HG03521 (cell line): ENCODE results near the gene RPS2.
A peak's percentile ranks its signal among the peaks of the same experiment; 100 is the strongest.
"Not testable (repeated sequence)": the region's sequence is repeated elsewhere in the genome, so short reads cannot be mapped to it uniquely, and the experiment has no call there.

Experiments used
- ATAC-seq: cut with Tn5 transposase; IDR thresholded peaks from one replicate; pipeline ENCODE4 v1.9.1; 2021; ENCODE audit warnings: mild to moderate bottlenecking, moderate library complexity; ENCODE audit not compliant: unreplicated experiment

Gene RPS2

DNA sequence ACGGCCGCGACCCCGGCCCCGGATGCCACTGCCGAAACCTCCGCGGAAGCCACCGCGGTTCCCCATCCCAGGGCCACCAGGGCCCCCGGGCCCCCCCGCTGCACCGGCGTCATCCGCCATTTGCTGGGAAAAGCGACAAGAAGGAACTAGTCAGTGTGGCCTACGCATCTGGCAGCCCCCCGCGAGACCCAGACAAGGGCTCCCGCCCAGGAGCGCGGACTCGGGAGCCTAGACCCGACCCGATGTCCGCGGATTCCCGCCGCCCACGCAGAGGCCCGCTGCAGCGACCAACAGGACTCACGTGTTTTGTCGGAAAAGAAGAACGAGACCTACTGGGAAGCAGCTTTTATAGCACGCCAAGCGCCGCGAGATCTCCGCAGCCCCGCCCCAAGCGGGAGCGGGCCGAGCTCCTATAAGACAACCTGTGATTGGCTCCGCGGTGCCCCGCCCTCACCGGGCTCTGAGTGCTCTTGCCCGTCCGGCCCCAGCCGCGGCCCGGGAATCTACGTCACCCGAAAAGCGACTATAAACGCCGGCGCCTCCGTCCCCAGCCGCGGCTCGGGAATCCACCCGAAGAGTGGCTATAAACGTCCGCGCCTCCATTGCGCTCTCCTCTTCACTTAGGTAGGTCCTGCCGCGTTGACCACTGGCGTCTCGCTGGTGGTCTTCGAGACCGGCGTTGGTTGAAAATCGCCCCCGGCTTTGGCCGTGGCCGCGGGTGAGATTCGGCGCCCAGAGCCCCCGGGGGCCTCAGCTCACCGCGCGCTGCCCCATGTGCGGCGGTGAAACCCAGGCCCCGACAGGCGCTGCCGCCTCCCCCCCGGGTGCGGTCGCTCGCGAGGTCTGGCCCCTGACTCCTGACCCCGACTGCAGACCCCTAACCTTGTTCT lies at the start of gene RPS2:
TSS of gene RPS2 (minus strand) at position 321 of the 890 bp plus-strand sequence. CDS start at position 120, 201 bp downstream.
- ATAC-seq, result peak; percentile 84

DNA sequence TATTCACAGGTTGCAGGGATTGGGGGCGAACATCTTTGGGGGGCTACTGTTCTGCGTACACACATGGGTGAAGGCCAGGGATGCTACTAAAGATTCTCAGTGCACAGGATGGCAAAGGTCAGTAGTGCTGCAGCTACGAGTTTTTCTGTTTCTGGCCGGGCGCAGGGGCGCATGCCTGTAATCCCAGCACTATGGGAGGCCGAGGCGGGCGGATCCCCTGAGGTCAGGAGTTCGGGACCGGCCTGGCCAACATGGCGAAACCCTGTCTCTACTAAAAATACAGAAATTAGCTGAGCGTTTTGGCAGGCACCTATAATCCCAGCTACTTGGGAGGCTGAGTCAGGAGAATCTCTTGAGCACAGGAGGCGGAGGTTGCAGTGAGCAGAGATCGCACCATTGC lies 48.9 kb upstream of the RPS2 start:
- ATAC-seq, result no peak

DNA sequence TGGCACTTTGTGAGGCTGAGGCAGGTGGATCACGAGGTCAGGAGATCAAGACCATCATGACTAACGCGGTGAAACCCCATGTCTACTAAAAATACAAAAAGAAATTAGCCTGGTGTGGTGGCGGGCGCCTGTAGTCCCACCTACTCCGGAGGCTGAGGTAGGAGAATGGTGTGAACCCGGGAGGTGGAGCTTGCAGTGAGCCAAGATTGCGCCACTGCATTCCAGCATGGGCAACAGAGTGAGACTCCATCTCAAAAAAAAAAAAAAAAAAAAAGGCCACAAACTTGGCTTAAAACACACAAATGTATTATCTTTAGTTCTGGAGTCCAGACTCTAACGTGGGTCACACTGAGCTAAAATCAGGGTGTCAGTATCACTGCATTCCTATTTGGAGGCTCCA lies 47.1 kb upstream of the RPS2 start:
- not testable (repeated sequence) for ATAC-seq

DNA sequence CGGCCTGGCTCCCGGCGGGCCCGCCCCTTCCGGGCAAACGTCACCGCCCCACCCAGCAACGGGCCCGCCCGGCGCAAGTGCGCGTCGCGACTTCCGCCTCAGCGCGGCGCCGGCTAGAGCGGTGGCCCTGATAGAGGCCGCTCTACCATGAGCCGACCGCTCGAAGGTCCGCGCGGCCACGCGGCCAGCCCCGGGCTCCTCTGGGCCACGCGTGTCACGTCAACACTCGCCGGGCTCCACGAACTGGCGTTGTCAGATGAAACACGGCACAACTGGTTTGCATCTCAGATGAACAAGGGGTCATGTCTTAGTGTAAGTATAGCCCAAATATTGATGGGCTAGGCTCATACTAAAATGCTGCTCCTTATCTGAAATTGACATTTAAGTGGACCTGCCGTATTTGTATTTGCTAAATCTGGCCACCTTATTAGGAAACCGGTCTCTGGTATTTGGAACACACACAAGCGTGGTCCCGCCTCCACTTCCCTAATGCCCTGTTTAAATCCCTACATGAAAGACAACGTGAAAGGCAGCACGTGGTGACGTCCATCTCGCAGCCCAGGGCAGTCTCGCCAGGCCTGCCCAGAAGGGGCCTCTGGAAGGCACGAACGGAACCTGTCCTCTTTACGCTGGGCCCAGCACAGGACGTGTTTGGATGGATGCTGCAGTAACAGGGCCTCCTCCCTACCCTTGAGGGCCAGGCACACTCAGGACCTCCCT lies 45.3 kb upstream of the RPS2 start, which contains the start of gene ZNF598:
TSS of gene ZNF598 (minus strand) at position 31 of the 720 bp plus-strand sequence.
- ATAC-seq, result peak; percentile 86

DNA sequence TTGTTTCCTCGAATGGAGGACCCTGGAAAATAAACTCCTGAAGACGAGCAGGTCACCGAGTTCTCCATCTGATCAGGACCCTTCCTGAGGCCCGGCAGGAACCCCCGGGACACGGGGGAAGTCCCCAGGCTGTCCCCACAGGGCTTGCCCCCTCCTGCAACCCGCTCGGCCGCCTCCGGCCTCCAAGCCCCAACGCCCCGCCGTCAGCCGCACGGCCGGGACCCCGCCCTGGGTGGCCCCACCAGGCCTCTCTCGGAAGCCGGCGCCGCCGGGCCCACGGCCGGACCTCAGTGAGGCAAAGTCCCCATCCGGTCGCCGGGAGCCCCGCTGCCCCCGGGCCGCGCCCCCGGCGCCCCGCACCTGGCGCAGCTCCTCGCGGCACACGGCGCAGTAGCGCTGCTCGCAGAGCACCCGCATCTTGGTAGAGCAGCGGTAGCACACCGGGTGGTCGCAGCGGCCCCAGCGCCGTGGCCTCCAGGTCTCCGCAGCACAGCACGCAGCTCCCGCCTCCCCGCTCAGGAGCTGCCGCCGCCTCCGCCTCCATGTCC lies 44.6 kb upstream of the RPS2 start:
- ATAC-seq, result peak; percentile 15

DNA sequence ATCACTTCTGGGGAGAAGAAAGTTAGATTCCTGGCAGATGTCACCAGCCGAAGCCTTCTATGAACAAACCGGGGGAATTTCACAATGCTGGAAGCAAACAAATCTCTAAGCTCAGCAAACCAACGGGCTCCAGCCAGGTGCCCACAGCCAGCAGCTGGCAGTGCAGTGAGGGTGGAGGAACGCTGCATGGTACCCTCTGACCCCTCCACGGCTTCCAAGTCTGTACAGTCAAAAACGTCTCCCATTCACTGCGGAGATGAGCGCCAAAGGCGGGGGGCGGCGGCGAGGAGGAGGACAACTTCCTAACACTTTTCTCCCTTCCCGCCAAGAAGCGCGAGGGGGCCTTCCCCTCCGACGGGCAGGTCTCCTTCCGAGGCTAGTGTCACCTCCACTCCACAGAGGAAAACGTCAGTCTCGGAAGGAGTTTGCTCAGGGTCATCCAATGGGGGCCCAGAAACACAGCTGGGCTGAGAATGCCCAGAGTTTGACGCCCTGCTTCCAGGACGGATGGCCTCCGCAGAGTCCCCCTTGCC lies 44.1 kb upstream of the RPS2 start:
- ATAC-seq, result no peak

DNA sequence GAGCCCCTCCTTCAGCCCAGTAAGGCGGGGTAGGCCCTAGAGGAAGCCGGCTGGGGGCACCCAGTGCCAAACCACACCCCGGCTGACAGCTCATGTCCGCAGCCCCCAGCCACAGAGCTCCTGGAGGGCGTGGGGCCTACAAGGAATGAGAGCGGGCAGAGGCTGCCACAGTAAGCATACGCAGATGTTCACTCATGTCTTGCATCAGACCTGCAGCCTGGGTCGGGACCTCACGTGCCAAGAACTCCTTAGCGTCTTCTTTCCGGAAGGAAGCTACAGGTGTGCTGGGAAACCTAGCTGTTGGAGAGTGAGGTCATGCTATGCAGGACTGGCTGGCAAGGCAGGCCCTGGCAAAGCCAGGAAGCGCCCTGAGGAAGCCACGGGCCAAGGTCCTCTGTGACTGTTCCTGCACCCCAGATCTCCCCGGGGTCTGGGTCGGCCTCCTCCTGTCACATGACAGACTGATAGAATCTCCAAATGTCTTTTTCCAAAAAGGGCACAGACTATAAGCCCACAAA lies 43.4 kb upstream of the RPS2 start:
- no peak for ATAC-seq

DNA sequence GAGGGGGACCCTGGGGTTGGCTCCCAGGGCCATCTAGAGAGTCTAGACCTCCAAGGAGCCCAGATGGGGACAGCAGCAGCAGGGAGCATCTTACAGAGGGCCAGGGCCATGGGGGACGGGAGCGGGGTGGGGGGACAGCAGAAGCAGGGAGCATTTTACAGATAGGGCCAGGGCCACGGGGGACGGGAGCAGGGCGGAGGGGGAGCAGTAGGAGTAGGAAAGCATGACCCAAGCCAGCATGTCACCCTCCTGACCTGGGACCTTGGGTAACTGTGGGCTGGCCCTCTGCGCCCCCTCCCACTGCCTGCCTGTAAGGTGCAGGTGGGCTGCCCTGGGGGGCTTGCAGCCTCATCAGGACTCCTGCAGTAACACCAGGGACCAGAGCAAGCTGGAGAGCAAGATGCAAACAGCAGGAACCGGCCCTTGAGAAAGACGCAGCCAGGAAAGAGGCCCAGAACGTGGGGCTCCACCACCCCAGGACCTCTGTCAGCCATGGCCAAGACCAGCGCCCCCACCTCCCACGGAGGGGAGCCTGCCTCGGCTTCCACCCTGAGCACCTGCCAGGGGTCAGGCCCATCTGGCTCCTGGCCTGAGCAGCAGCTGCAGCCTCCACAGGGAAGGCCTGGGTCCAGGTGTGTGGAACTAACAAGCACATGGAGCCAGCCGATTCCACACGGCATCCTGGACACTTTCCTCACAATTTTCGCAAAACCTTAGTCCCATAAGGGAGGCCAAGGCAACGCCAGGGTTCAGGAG lies 42.6 kb upstream of the RPS2 start:
- ATAC-seq, result no peak

DNA sequence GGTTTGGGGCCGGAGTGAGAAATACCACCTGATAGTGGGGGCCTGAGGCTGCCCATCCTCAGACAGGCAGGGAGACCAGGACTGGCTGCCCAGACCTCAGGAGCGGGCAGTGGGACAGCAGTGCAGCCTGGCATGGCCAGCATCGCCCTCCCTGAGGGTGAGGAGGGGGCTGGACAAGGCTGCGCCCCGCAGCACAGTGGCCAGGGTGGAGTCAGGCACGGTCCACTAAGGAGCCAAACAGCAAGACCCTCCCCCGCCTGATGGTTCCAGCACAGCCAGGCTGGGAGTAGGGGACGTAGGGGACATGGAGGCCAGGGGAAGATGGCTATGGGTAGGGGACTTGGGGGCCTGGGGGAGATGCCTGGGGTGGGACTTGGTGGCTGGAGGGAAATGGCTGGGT lies 41.7 kb upstream of the RPS2 start:
- ATAC-seq, result no peak

DNA sequence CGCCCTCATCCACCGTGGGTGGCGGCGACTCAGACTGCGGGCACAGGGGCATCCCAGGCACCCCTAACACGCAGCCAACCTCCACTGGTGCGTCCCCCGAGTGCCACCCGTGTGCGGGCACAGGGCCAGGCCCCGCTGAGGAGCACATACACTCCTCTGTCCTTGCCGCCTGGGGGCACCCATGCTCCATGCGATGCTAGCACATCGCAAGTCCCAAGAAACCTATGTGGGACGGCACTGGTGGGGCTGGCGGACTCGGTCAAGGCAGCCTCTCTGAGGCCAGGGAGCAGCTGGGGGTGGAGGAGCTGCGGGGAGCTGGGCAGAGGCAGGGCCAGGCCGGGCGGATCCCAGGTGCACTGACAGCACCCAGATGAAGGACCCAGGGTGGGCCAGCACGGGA lies 41.0 kb upstream of the RPS2 start:
- no peak for ATAC-seq

DNA sequence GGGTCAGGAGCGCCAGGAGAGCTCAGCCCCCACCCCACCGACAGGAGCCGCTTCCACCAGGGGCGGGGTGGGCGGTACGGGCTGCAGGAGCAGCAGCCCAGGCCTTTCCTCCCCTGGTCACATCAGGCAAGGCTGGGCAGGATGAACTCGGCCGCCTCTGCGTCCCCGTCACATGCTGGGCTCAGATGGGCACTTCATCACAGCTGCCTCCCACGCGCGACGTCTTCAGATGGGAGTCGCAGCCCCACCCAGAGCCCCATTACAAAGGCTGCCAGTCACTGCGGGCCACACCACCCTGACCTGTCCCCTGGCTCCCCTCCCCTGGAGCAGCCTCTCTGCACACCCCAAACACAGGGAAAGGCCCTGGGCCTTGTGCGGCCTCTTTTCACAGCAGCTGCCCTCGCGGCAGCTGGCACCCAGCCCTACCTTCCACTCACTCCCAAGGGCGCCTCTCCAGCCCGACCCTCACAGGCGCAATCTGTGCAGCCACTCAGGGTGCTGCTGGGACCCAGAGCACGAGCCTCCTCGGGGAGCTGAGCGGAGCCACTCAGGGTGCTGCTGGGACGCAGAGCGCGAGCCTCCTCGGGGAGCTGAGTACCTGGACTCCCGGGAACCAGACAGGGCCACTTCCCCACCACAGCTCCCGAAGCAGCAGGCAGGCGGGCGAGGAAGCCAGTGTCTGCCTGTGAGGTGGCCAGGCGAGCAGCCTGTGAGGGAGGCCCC lies 40.3 kb upstream of the RPS2 start:
- ATAC-seq, result no peak

DNA sequence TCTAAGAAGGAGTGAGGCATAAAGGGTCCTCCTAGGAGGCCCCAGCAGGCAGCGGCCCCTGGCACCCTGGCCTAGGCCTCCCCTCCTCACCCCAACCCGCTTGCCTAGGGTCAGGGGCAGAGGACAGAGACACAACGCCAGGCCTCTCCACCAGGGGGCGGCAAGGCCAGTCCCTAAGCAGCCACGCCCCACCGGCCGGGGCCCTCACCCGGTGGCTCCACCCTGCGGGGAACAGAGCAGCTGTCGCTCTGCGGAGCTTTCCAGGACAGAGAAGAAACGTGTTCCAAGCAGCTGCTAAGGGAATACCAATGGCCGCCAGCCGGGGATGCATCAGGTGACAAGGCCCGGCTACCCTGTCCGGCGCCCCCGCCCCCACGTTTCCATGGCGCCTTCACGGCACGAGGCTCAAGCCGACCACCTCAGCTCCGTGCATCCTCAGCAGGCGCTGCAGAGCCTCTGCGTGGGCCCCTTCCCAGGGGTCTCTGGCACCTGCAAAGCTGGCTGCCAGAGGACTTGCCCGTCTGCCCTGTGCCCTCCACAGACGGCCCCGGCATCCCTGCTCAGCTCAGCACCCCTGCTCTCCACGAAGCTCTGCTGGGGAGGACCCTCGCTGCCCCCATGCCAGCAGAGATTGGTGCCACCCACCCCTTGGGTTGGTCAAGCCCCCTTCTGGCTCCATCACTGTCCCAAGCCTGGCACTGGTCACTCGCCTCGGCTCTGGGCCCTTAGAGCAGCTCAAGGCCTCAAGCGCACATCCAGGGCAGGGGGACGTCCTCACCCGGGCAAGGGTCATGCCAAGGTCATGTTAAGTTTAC lies 39.4 kb upstream of the RPS2 start:
- ATAC-seq, result peak; percentile 68

DNA sequence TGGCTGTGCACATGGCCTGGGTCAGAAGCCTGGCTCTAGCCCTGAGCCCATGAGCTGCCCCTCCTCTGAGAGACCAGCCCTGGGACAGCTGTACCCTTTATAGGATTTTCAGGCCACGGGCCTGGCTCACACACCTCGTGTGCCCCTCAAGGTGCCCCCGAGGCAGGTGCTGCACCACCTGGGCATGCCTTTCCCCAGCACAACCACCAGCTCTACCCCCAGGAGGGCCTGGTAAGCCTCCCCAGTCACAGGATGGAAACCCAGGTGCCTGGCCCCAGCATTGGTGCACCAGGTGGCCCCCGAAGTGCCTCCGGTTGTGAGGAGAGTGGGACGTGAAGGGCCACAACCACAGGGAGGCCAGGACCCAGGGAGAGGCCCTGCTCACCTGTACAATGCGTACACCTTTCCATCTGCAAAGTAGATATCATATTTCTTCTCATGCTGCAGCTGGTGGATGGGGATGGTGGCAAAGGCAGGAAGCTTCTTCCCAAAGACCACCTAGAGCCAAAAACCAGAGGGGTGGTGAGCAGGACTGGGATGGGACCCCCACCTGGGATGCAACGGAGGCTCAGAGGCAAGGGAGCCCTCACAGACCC lies 38.7 kb upstream of the RPS2 start:
- no peak for ATAC-seq

DNA sequence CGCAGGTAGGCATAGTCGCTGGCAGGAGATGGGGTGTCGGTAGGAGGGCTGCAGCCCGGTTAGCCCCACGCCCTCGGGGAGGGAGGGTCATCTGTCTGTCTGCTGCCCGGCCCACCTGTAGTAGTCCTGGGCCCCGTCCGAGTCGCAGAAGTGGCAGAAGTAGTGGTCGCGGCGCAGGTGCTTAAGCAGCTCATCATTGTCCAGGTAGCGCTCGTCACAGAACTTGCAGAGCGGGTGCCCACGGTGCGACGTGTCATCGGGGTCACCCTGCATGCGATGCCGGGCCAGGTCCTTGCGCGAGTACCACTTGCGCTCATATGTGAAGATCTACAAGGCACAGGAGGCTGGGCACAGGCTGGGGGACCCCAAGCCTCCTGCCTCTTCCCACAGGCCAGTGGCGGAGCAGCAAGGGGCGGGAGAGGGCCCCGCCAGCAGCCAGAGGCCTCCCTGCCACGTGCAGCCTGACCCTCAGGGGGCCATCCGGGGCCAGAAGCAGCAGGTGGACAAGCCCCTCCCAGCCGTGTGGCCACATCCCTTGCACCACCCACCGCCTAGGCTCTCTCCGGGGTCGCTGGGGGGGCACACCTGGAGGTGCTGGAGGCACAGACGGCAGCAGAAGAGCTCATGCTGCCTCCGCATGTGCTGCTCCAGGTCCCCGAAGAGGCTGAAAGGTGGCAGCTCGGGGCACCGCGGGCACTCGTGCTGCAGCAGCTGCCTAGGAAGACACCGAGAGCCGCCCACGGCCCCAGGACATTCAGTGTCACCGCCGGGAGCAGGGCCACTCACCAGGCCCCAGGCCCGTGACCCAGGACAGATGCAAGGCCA lies 38.0 kb upstream of the RPS2 start:
- no peak for ATAC-seq

DNA sequence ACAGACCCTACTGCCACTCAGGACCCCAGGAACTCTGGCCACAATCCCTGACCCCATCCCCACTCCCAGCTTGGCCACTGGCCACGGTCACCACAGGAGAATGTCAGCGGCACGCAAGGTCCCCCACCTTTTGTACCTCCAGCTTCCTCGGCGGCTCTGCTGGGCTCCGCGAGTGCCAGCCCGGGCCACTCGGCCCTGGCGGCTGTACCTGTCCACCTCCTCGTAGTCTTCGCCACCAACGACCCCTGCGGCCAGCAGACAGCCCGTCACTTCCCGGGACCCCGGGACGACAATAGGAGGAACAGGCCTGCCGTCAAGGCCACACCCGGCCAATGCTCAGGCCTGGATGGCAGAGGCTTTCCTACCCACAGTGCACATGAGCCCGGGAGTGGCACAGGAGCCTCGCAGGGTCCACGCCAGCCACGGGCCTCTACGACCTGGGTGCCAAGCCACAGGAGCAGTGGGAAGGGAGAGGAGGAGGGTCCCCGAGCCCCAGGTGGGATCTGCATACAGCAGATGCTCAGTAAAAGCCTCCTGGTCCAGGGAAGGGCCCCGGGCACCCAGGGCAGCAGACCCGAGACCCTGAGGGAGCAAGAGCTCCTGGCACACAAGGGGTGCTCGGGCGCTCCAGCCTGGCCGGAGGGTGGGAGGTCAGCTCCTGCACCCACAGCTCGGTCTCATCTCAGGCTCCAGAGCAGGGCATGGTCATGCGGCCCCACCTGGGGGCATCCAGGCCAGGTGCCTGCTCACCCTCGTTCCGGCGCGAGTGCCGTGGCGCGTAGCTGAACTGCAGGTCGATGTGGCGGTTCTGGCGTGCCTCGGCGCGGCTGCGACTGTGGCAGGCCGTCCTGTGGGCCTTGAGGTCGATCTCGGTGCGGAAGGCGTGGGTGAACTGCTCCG lies 37.1 kb upstream of the RPS2 start:
- ATAC-seq, result no peak

DNA sequence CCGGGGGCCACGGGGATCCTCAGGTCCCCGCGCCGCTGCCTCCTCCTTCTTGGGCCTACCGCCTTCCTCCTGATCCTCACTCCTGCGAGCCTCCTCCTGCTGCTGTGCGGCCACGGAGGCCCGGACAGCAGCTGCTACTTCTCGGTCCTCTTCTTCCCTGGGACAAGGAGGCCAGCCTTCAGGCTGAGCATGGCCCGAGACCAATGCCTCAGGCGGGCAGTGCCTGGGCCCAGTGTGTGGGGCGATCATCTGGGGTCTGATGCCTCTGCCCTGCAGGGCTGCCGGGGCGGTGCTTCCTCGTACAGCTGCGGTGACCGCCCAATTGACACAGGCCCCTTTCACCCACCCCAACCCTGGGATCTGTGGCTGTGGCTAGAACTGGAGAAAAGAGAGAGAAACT lies 36.4 kb upstream of the RPS2 start:
- ATAC-seq, result no peak
